ENCODE data around the gene APOBEC3H.
"Not testable (repeated sequence)": the region's sequence is repeated elsewhere in the genome, so short reads cannot be mapped to it uniquely, and the experiment has no call there.

Gene APOBEC3H

DNA sequence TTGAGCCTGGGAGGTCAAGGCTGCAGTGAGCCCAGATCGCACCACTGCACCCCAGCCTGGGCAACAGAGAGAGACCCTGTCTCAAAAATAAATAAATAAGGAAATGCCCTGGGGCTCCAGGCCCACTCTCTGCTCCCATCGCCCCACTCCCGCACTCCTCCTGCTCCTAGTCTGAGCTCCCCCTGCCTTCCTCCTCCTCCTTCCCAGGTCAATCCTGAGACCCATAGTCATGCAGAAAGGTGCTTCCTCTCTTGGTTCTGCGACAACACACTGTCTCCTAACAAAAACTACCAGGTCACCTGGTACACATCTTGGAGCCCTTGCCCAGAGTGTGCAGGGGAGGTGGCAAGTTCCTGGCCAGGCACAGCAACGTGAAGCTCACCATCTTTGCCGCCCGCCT is 26.9 kb upstream of the APOBEC3H start:
- TF ChIP-seq, protein P1, sequence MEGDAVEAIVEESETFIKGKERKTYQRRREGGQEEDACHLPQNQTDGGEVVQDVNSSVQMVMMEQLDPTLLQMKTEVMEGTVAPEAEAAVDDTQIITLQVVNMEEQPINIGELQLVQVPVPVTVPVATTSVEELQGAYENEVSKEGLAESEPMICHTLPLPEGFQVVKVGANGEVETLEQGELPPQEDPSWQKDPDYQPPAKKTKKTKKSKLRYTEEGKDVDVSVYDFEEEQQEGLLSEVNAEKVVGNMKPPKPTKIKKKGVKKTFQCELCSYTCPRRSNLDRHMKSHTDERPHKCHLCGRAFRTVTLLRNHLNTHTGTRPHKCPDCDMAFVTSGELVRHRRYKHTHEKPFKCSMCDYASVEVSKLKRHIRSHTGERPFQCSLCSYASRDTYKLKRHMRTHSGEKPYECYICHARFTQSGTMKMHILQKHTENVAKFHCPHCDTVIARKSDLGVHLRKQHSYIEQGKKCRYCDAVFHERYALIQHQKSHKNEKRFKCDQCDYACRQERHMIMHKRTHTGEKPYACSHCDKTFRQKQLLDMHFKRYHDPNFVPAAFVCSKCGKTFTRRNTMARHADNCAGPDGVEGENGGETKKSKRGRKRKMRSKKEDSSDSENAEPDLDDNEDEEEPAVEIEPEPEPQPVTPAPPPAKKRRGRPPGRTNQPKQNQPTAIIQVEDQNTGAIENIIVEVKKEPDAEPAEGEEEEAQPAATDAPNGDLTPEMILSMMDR (conservative IDR thresholded peaks at IDR 0.05; ENCODE audit: low read length): no peak
- no peak overlapping the region for H3K4me3 ChIP-seq (ENCODE audit: low read length)
- no peak for DNase-seq (ENCODE audit: low read depth)

DNA sequence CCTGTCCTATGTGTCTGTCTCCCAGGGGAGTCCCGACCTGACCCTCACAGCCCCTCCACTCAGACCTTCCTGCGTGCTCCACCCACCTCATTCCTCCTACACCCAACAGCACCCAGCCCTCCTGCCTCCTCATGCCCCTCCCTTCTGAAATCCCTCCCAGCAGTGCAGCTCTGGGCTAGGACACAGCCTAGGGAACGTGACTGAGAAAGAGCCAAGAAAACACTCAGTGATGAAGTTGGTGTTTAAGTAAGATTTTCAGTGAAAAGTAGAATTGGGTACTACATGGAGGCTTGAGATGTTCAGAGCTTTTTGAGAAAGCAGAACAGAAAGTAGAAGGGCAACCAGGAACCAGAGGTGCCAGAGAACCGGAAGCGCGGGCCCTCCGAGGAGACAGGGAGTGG is 24.5 kb upstream of the APOBEC3H start:
- DNase-seq (ENCODE audit: low read depth); H3K4me3 ChIP-seq (ENCODE audit: low read length): not testable (repeated sequence)

DNA sequence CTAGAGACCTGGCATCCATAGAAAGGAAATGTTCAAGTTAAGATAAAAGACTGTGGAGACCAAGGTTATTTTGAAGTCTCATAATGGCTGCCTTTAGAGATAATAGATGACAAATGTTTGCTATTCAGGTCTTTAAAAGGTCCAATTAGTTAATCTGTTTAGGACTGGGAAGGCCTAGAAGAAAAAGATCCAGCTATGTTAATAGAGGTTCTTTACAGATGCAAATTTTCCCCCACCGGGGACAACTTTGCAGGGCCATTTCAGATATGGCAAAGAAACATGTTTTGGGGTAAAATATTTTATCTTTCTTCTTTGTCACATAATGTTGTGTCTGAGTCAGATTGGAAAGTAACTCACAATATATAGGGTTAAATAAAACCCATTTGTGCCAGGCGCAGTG is 23.1 kb upstream of the APOBEC3H start:
- no peak for DNase-seq (ENCODE audit: low read depth)
- TF ChIP-seq, protein P1 (conservative IDR thresholded peaks at IDR 0.05; ENCODE audit: low read length): no peak

DNA sequence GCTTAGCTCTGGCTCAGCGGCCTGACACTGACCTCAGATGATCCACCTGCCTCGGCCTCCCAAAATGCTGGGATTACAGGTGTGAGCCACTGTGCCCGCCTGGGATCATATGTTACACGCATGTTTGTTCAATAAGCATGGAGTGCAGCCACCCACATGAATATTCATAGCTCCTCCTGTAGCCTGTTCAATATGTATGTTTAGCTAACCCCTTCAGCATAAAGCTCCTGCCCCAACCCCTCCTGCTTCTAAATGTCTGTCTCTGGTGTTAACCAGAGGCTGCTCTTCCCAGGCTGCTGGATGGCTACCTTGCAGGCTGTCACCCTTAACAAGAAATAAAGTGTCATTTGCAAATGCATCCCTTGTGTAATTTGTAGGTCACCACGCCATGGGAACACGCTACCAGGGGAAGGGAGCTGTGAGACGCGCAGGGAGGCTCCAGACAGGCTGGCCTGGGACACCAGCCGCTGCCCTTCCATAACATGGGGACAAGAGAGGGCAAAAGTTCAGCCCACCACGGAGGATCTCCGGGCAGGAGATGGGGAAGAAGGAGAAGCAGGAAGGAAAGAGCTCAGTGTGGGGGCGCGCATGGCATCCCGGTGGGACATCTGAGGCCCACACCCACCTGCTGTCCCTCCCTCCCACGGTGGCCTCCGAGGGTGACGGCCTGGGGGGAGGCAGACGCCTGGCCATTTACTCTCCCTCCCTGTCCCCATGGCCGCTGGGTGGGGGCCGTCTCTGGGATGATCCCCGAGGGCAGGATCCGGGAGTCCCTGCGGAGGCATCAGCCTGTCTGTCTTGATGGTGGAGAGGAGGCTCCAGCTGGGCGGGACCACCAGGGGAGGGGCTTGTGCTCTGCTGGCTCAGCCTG is 20.7 kb upstream of the APOBEC3H start:
- not testable (repeated sequence) for DNase-seq (ENCODE audit: low read depth); H3K4me3 ChIP-seq (ENCODE audit: low read length)

More for the DNA sequence above, 23.1 kb upstream of the APOBEC3H start:
- no peak overlapping the region for H3K4me3 ChIP-seq (ENCODE audit: low read length)

DNA sequence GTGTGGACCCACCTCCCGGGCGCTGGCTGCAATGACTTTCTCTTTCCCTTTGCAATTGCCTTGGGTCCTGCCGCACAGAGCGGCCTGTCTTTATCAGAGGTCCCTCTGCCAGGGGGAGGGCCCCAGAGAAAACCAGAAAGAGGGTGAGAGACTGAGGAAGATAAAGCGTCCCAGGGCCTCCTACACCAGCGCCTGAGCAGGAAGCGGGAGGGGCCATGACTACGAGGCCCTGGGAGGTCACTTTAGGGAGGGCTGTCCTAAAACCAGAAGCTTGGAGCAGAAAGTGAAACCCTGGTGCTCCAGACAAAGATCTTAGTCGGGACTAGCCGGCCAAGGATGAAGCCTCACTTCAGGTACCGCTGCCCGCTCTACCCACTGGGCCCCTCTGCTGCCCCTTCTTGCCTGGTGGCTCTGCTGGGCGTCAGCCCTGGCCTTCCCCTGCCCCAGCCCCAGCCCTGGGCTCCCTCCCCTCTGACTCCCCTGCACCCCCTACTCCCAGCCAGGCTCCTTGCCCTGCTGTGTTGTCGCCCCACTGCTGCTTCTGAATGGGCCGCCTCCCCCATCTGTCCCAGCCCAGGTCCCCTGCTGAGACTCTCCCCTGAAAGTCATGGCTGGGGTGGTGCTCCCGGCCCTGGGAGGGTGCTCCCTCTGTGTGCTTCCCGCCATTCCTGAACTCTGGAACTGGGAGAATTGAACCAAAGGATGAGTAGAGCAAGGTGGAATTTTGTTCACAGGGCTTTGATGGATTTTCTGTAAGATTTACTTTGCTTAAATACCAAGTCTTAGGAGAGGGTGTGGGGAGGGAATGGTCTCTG is 19.8 kb upstream of the APOBEC3H start, which contains the start of gene APOBEC3G:
Gene APOBEC3G, plus strand, starts transcription at position 250 of the 815 bp plus-strand sequence. Its CDS starts 87 bp downstream, at position 337.
- peak within 1 kb of the TSS; percentile 64 for H3K4me3 ChIP-seq (ENCODE audit: low read length)
- peak; percentile 49 for DNase-seq (ENCODE audit: low read depth)

DNA sequence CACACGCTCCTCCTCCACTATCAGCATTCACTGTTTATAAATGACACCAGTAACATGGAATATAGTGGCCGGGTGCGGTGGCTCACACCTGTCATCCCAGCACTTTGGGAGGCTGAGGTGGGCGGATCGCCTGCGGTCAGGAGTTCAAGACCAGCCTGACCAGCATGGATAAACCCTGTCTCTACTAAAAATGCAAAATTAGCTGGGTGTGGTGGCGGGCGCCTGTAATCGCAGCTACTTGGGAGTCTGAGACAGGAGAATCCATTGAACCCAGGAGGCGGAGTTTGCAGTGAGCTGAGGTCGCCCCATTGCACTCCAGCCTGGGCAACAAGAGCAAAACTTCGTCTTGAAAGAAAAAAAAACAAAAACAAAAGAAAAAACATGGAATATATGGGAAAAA is 19.1 kb upstream of the APOBEC3H start:
- H3K4me3 ChIP-seq (ENCODE audit: low read length): peak overlapping the region; percentile 64
- DNase-seq (ENCODE audit: low read depth): not testable (repeated sequence)

DNA sequence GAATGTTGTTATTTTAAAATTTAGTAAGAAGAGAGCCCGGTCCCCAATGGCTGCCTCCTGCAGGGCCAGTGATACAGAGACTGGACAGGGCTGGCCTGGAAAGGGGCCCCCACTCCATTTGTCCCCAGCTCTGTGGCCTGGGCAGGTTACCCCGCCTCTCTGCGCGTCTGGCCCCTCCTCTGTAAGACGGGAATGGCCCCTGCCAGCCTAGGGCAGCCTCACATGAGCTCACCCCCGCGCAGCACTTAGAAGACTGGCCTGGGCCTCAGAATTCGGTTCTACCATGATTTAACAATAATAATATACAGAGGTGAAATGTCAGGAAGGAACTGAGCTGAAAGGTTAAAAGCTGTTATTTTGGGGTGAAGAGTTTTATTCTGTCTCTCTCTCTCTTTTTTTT is 18.7 kb upstream of the APOBEC3H start:
- no peak overlapping the region for H3K4me3 ChIP-seq (ENCODE audit: low read length)
- DNase-seq (ENCODE audit: low read depth): no peak
- TF ChIP-seq, protein P1 (conservative IDR thresholded peaks at IDR 0.05; ENCODE audit: low read length): no peak

DNA sequence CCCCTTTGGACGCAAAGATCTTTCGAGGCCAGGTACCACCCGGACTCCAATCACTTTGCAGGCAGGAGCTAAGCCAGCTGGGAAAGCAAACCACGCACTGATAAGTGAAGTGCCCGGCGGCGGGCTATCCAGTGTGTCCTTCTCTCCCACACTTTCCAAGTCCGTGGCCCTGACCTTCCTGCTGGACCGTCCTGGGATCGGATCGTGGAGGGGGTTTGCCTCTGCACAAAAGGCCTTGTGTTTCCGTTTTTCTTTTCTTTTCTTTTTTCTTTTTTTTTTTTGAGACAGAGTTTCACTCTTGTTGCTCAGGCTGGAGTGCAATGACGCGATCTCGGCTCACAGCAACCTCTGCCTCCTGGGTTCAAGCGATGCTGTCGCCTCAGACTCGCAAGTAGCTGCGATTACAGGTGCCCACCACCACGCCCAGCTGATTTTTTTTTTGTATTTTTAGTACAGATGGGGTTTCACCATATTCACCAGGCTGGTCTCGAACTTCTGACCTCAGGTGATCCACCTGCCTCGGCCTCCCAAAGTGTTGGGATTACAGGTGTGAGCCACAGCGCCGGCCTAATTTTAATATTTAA is 17.9 kb upstream of the APOBEC3H start:
- not testable (repeated sequence) for DNase-seq (ENCODE audit: low read depth)

DNA sequence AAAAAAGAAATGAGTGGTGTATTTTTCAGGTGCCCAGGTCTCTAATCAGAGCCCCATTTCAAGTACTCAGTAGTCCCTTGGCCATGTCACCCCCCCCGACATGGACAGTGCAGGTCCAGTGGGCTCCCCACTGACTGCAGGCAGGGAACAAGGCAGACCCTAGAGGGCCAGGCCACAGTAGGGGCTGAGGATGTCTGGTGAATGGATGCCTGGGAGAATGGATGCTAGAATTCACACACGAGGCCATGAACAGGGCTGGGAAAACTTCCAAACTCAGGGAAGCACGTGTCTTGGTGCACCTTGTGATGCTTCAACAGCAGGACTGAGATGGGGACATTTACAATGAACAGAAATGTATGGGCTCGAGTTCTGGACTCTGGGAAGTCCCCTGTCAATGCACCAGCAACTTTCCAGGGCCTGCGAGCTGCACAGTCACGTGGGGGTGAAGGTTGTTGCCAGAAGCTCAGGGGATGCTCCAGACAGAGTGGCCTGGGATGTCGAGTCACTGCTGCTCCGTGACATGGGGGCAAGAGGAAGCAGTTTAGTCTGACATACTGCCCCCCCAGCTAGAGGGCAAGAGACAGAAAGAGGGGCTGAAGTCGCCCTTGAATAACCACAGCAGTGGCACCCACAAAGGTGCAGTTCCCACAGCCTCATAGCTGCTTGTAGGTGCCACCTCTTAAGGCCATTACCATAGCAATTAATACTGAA is 16.8 kb upstream of the APOBEC3H start:
- TF ChIP-seq, protein P1 (conservative IDR thresholded peaks at IDR 0.05; ENCODE audit: low read length): no peak
- H3K4me3 ChIP-seq (ENCODE audit: low read length): no peak overlapping the region
- no peak for DNase-seq (ENCODE audit: low read depth)

More for the DNA sequence above, 17.9 kb upstream of the APOBEC3H start:
- not testable (repeated sequence) for H3K4me3 ChIP-seq (ENCODE audit: low read length)

All from AG10803 (cell line).